Esophagus muscularis mucosa (tissue), 4 donors: ENCODE data around the gene GRM2.

ENCODE experiments used
- CTCF ChIP-seq, 3 experiments: fragments of 200-600 bp in 2 of 3; fragments of 450-650 bp in 1 of 3; sonication (generic) in 2 of 3; IDR thresholded peaks; one replicate each; pipeline ENCODE4 v1.5.1; 2017 to 2019; ENCODE audit warnings: antibody characterized with exemption in 3 of 3, mild to moderate bottlenecking in 2 of 3, moderate library complexity in 1 of 3
- EP300 ChIP-seq: sonication (generic); formaldehyde crosslinking; IDR thresholded peaks from one replicate; pipeline ENCODE4 v1.6.1; 2017; ENCODE audit warnings: antibody characterized with exemption
- POLR2A ChIP-seq: fragments of 450-650 bp; IDR thresholded peaks from one replicate; pipeline ENCODE4 v1.6.1; 2017; ENCODE audit warnings: antibody characterized with exemption, moderate library complexity, mild to moderate bottlenecking, low read depth
- POLR2AphosphoS5 ChIP-seq, 2 donors: sonication (generic); formaldehyde crosslinking; IDR thresholded peaks; one replicate each; pipeline ENCODE4 v1.6.1; 2017; ENCODE audit warnings: antibody characterized with exemption in 2 of 2

GRCh38 chr3:51717947-51718346 lies 11.1 kb downstream of the GRM2 start:
- TF ChIP-seq CTCF (IDR thresholded peaks at IDR 0.05) = no peak
- TF ChIP-seq POLR2A = no peak
- no peak for TF ChIP-seq POLR2AphosphoS5 (IDR thresholded peaks at IDR 0.05)
- no peak for TF ChIP-seq EP300
